Measurements from ENCODE around the gene GTF2B.

The GTF2B gene

DNA sequence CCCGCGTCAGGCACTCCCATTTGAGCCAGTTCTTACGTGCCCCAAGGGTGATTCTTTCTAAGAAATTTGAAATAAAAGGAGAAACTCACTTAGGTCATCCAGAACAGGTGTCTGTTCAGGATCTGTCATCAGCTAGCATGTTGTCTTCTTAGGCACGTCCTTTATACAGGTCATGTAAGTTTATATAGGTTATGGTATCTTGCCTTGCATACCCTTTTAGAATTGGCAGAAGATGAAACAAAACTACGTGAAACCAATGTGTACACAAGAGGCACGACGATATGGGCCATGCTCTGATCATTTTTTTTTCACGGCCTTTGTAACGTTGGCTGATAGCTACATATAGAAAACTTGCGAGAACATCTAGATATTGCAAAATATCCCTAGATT lies 579 bp upstream of the GTF2B start:
- TF ChIP-seq GABPA (IDR thresholded peaks at IDR 0.05; ENCODE audit: low read depth) (no peak), POLR2AphosphoS5 (IDR thresholded peaks at IDR 0.05; ENCODE audit: low read depth) (no peak), SPI1 (IDR thresholded peaks at IDR 0.05; ENCODE audit: borderline replicate concordance, low read depth) (no peak)
- TF ChIP-seq, protein P1, sequence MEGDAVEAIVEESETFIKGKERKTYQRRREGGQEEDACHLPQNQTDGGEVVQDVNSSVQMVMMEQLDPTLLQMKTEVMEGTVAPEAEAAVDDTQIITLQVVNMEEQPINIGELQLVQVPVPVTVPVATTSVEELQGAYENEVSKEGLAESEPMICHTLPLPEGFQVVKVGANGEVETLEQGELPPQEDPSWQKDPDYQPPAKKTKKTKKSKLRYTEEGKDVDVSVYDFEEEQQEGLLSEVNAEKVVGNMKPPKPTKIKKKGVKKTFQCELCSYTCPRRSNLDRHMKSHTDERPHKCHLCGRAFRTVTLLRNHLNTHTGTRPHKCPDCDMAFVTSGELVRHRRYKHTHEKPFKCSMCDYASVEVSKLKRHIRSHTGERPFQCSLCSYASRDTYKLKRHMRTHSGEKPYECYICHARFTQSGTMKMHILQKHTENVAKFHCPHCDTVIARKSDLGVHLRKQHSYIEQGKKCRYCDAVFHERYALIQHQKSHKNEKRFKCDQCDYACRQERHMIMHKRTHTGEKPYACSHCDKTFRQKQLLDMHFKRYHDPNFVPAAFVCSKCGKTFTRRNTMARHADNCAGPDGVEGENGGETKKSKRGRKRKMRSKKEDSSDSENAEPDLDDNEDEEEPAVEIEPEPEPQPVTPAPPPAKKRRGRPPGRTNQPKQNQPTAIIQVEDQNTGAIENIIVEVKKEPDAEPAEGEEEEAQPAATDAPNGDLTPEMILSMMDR (IDR thresholded peaks at IDR 0.05; ENCODE audit: insufficient read depth, low read length): no peak
- TF ChIP-seq, protein P2, sequence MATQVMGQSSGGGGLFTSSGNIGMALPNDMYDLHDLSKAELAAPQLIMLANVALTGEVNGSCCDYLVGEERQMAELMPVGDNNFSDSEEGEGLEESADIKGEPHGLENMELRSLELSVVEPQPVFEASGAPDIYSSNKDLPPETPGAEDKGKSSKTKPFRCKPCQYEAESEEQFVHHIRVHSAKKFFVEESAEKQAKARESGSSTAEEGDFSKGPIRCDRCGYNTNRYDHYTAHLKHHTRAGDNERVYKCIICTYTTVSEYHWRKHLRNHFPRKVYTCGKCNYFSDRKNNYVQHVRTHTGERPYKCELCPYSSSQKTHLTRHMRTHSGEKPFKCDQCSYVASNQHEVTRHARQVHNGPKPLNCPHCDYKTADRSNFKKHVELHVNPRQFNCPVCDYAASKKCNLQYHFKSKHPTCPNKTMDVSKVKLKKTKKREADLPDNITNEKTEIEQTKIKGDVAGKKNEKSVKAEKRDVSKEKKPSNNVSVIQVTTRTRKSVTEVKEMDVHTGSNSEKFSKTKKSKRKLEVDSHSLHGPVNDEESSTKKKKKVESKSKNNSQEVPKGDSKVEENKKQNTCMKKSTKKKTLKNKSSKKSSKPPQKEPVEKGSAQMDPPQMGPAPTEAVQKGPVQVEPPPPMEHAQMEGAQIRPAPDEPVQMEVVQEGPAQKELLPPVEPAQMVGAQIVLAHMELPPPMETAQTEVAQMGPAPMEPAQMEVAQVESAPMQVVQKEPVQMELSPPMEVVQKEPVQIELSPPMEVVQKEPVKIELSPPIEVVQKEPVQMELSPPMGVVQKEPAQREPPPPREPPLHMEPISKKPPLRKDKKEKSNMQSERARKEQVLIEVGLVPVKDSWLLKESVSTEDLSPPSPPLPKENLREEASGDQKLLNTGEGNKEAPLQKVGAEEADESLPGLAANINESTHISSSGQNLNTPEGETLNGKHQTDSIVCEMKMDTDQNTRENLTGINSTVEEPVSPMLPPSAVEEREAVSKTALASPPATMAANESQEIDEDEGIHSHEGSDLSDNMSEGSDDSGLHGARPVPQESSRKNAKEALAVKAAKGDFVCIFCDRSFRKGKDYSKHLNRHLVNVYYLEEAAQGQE (IDR thresholded peaks at IDR 0.05; ENCODE audit: insufficient replicate concordance, low read depth): no peak
- no peak for DNase-seq (ENCODE audit: low read depth in 1 of 2, low spot score in 1 of 2)
- Histone ChIP-seq H3K27ac (replicated peaks) (peak overlapping the region; percentile 85), H3K27me3 (ENCODE audit: insufficient read depth, poor library complexity, severe bottlenecking) (no peaks in the 10 kb centered on the region), H3K4me3 (replicated peaks; ENCODE audit: insufficient read depth, low read length) (peak overlapping the region; percentile 89)

DNA sequence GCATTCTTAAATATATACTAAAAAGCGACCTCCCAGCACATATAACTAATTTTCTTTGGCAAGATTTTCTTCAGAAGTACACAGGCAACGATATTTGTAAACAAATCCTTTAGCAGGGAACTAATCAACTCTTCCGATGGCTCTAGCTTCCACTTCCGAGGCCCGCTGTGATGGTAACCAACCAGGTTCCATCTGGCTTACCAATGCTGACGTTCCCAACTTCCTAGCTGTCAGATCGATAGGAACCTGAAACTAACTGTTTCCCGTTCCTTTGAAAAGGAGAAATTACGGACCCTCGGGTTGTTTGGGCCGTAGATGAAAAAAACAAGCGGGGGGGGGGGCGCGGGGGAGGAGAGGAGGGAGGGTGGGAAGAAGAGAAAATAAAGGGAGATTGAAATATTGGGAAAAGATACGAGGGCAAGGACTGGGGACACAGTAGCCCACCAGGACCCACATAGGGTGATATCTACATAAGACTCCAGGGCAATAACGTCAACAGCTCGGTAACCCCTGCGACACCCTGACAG lies 513 bp downstream of the GTF2B start:
- peak in 1 of 2 experiments; percentile 32 for DNase-seq (ENCODE audit: low read depth in 1 of 2, low spot score in 1 of 2)
- Histone ChIP-seq H3K27me3 (ENCODE audit: insufficient read depth, poor library complexity, severe bottlenecking) (no peaks in the 10 kb centered on the region), H3K4me3 (replicated peaks; ENCODE audit: insufficient read depth, low read length) (peak overlapping the region; percentile 89), H3K27ac (replicated peaks) (peak overlapping the region; percentile 85)
- TF ChIP-seq SPI1 (IDR thresholded peaks at IDR 0.05; ENCODE audit: borderline replicate concordance, low read depth): no peak
- TF ChIP-seq GABPA (IDR thresholded peaks at IDR 0.05; ENCODE audit: low read depth): no peak
- TF ChIP-seq, protein P1 (IDR thresholded peaks at IDR 0.05; ENCODE audit: insufficient read depth, low read length): no peak
- TF ChIP-seq, protein P2 (IDR thresholded peaks at IDR 0.05; ENCODE audit: insufficient replicate concordance, low read depth): no peak
- no peak for TF ChIP-seq POLR2AphosphoS5 (IDR thresholded peaks at IDR 0.05; ENCODE audit: low read depth)

DNA sequence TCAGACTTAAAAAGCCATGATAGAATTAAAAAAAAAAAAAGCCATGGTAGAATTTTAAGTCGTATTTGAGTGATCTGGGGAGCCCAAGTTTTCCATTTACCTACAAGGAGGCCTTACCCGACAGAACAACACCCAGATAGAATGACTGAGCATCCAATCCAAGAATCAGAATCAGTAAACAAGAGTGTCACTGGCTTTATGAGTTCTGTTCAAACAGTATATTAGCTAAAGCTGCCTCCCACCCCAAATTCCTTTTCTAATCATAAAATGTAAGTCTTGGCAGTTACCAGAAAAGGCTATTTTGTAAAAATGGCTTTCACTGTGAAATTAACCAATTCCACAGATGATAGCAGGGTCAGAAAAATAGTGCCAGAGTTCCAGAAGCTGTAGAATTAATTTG lies 1.2 kb downstream of the GTF2B start:
- TF ChIP-seq, protein P1 (IDR thresholded peaks at IDR 0.05; ENCODE audit: insufficient read depth, low read length): no peak
- TF ChIP-seq POLR2AphosphoS5 (IDR thresholded peaks at IDR 0.05; ENCODE audit: low read depth) (no peak), SPI1 (IDR thresholded peaks at IDR 0.05; ENCODE audit: borderline replicate concordance, low read depth) (no peak)
- Histone ChIP-seq H3K27me3 (ENCODE audit: insufficient read depth, poor library complexity, severe bottlenecking) (no peaks in the 10 kb centered on the region), H3K4me3 (replicated peaks; ENCODE audit: insufficient read depth, low read length) (peak overlapping the region; percentile 89), H3K27ac (replicated peaks) (no peak overlapping the region)
- DNase-seq (ENCODE audit: low read depth in 1 of 2, low spot score in 1 of 2): no peak

DNA sequence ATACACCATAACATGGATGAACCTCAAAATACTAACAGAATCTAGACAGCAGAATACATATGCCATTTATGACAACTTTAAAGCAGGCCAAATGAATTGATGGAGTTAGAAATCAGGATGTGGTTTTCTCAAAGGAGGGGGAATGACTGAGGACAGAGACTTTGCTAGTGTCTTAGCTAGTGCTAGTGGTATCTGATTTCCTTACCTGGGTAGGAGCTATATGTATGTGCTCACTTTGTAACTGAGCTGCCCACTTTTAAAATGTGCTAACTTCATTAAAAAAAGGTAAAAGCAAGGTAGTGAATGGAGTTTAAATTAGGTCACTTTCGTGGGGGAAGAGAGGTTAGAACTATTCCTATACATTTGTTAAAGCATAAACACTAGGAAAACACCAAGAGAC lies 2.6 kb downstream of the GTF2B start:
- no peak overlapping the region for H3K4me3 ChIP-seq (replicated peaks; ENCODE audit: insufficient read depth, low read length)

More for the DNA sequence above, 2.6 kb downstream of the GTF2B start:
- no peak for DNase-seq (ENCODE audit: low read depth in 1 of 2, low spot score in 1 of 2)
- H3K27me3 ChIP-seq (ENCODE audit: insufficient read depth, poor library complexity, severe bottlenecking): no peaks in the 10 kb centered on the region
- TF ChIP-seq, protein P2 (IDR thresholded peaks at IDR 0.05; ENCODE audit: insufficient replicate concordance, low read depth): no peak
- no peak for TF ChIP-seq GABPA (IDR thresholded peaks at IDR 0.05; ENCODE audit: low read depth)
- TF ChIP-seq, protein P1 (IDR thresholded peaks at IDR 0.05; ENCODE audit: insufficient read depth, low read length): no peak
- H3K27ac ChIP-seq (replicated peaks): no peak overlapping the region

Measured in HL-60 (cell line).